GM10266 (cell line): ENCODE measurements around the gene GPRC5C.

Experiments used
- DNase-seq: peaks from one replicate; pipeline ENCODE4 v3.0.0; 2012; ENCODE audit errors: extremely low spot score
- TF ChIP-seq, protein P1 (sequence below): IDR thresholded peaks from 2 replicates; pipeline ENCODE4 v1.5.1; 2012; ENCODE audit warnings: mild to moderate bottlenecking, low read depth; ENCODE audit not compliant: control insufficient read depth, insufficient read depth; ENCODE audit errors: missing control alignments

Gene GPRC5C

DNA sequence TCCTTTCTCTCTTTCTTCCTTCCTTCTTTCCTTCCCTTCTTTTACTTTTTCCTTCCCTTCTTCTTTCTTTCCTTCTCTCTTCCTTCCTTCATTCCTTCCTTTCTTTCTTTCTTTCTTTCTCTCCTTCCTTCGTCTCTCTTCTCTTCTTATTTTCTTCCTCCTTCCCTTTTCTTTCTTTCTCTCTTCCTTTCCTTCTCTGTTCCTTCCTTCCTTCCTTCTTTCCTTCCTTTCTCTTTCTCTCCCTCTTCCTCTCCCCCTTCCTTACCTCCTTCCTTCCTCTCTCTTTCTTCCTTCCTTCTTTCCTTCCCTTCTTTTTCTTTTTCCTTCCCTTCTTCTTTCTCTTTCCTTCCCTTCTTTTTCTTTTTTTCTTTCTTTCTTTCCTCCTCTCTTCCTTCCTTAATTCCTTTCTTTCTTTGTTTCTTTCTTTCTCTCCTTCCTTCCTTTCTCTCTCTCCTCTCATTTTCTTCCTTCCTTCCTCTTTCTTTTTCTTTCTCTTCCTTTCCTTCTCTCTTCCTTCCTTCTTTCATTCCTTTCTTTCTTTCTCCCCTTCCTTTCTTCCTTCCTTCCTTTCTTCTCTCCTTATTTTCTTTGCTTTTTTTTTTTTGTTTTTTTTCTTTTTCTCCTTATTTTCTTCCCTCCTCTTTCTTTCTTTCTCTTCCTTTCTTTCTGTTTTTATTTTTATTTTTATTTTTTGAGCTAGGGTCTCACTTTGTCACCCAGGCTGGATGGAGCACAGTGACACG is 41.8 kb upstream of the GPRC5C start:
- TF ChIP-seq, protein P1, sequence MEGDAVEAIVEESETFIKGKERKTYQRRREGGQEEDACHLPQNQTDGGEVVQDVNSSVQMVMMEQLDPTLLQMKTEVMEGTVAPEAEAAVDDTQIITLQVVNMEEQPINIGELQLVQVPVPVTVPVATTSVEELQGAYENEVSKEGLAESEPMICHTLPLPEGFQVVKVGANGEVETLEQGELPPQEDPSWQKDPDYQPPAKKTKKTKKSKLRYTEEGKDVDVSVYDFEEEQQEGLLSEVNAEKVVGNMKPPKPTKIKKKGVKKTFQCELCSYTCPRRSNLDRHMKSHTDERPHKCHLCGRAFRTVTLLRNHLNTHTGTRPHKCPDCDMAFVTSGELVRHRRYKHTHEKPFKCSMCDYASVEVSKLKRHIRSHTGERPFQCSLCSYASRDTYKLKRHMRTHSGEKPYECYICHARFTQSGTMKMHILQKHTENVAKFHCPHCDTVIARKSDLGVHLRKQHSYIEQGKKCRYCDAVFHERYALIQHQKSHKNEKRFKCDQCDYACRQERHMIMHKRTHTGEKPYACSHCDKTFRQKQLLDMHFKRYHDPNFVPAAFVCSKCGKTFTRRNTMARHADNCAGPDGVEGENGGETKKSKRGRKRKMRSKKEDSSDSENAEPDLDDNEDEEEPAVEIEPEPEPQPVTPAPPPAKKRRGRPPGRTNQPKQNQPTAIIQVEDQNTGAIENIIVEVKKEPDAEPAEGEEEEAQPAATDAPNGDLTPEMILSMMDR = no peak
- DNase-seq = no peak

DNA sequence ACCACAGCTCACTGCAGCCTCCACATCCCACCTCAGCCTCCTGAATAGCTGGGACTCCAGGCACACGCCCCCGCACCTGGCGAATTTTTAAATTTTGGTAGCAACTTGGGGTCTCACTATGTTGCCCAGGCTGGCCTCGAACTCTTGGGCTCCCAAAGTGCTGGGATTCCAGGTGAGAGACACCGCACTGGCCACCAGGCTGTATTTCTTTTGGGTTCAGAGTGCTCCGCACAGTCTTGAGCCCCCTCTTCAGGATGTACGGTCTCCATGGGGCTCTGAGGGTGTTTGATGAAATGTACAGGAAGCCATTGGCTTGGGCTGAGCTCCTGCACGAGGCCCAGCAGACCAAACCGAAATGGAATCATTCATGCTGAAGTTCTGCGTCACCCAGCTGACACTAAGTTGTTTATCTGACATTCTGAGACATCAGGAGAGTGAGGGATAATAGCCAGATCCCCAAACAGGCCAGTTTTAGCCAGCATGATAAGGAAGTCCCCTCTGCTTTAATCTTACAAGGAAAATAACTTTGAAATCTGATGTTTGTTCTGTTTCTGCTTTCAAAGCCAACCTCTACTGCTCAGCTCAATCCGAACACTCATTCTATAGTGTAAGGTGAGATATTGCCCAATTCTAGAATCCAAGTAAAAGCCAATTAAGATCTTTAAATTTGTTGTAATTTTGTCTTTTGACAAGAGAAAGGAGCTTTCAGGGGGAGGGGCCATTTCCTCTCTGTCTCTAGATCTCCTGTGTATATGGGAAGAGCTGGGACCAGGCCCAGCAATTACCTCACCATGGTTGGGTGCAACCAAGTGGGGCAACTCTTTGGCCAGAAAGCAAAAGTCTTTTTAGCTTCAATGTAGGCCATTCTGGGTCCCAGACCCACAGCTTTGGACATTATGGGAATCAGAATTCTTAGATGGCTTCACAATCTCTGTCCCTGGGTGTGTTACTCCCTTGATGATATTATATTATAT is 40.9 kb upstream of the GPRC5C start:
- DNase-seq = no peak
- TF ChIP-seq, protein P1 = no peak

DNA sequence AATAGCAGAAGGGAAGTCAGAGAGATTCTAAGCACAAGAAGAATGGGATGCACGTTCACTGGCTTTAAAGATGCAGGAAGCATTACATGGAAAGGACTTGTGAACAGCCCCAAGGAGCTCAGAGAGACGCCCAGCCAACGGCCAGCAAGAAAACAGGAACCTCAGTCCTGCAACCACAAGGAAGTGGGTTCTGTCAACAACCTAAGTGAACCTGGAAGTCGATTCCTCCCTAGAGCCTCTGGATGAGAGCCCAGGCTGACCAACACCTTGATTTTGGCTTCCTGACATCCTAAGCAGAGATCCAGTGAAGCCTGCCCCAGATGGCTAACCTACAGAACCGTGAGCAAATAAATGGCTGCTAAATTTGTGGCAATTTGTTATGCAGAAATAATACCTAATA is 40.1 kb upstream of the GPRC5C start:
- no peak for DNase-seq
- TF ChIP-seq, protein P1 = no peak

- TF ChIP-seq, protein P1 = no peak
- DNase-seq = no peak
Observed at GRCh38 chr17:74392848-74393247, 39.0 kb upstream of the GPRC5C start.

- DNase-seq = no peak
- TF ChIP-seq, protein P1 = no peak
Observed at GRCh38 chr17:74393346-74393942, 38.4 kb upstream of the GPRC5C start.

DNA sequence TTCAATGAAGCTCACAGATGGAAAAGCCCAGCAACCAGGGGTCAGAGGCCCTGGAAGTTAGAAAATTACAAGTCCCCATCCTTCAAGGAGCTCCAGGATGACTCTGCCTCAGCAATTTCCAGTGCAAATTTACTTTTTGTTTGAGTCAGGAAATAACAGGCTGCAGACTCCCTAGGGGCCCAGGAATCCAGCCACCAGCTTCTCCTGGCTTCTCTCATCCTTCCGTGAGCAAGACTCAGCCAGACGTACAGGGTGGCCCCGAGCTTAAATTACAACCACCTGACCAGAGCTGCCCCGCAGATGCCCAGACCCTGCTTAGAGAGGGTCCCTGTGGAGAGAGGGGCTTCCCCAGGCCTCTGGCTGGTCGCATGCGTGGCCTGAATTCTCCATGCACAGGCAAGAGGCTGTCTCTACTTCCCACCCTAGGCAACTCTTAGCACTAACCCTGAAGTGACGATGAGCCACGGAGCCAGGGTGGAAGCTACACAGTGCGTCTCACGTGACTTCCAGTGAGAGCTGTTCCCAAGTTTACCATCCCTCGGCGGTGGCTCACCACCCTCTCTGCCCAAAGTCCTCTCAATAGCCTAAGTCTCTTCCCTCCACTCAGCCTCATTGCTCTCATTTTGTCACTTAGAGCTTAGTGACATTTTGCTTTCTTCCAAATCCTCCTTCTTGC is 37.5 kb upstream of the GPRC5C start:
- DNase-seq = no peak
- TF ChIP-seq, protein P1 = no peak
